Glomerular visceral epithelial cell (primary cell): ENCODE measurements around the gene IL36RN.
A peak's percentile ranks its signal among the peaks of the same experiment; 100 is the strongest.

Experiments used
- DNase-seq: peaks from one replicate; pipeline ENCODE4 v3.0.0-alpha.2; 2016; ENCODE audit errors: extremely low spot score

The IL36RN gene

GRCh38 chr2:113050921-113051895 lies 7.8 kb upstream of the IL36RN start:
- DNase-seq, result no peak

- DNase-seq, result no peak
Measured at GRCh38 chr2:113052396-113052917, 6.5 kb upstream of the IL36RN start, which contains the start of gene IL36B. Gene IL36B (minus strand): TSS chr2:113052867.

GRCh38 chr2:113053666-113054065 lies 5.3 kb upstream of the IL36RN start:
- no peak for DNase-seq

GRCh38 chr2:113054066-113054465 lies 4.9 kb upstream of the IL36RN start:
- no peak for DNase-seq

GRCh38 chr2:113056521-113056920 lies 2.5 kb upstream of the IL36RN start:
- no peak for DNase-seq

- no peak for DNase-seq
Measured at GRCh38 chr2:113057117-113057516, 1.9 kb upstream of the IL36RN start.

GRCh38 chr2:113058411-113058994 lies 495 bp upstream of the IL36RN start:
- no peak for DNase-seq

- no peak for DNase-seq
Measured at GRCh38 chr2:113060396-113060795, 1.4 kb downstream of the IL36RN start.

GRCh38 chr2:113060796-113061195 lies 1.8 kb downstream of the IL36RN start:
- no peak for DNase-seq

GRCh38 chr2:113061241-113061640 lies 2.2 kb downstream of the IL36RN start:
- DNase-seq, result no peak

GRCh38 chr2:113061896-113062770 lies 3.1 kb downstream of the IL36RN start:
- DNase-seq, result no peak

GRCh38 chr2:113064281-113064680 lies 5.3 kb downstream of the IL36RN start:
- no peak for DNase-seq

- no peak for DNase-seq
Measured at GRCh38 chr2:113064898-113065297, 5.9 kb downstream of the IL36RN start.

- DNase-seq, result no peak
Measured at GRCh38 chr2:113067681-113068080, 8.7 kb downstream of the IL36RN start, which contains the start of gene IL1F10. Gene IL1F10 (plus strand): TSS chr2:113067970. CDS start chr2:113072739, 4,769 bp downstream.

- DNase-seq, result no peak
Measured at GRCh38 chr2:113068249-113068648, 9.3 kb downstream of the IL36RN start.

GRCh38 chr2:113068706-113069485 lies 9.9 kb downstream of the IL36RN start:
- DNase-seq, result peak; percentile 31

GRCh38 chr2:113069676-113070605 lies 10.9 kb downstream of the IL36RN start:
- DNase-seq, result peak; percentile 50

GRCh38 chr2:113070606-113070975 lies 11.6 kb downstream of the IL36RN start:
- DNase-seq, result no peak

GRCh38 chr2:113072584-113072983 lies 13.6 kb downstream of the IL36RN start:
- peak; percentile 43 for DNase-seq

- no peak for DNase-seq
Measured at GRCh38 chr2:113073325-113073834, 14.4 kb downstream of the IL36RN start.
